Activated T-cell treated with anti-CD3 and anti-CD28 coated beads, Interleukin-2, amount 50 U/mL, for 72 hours (primary cell): ENCODE data around the gene ZBTB33. TPM values are rescaled to one million over a fixed set of nuclear protein-coding genes. Genes with fewer than 3 reads are reported as not detected.

Source experiments
- ATAC-seq, 2 donors: fragments of 150-1000 bp; cut with Tn5 transposase; replicated peaks in 1 of 2; 2 replicates each; pipeline ENCODE4 v1.10.0; 2021; ENCODE audit warnings: moderate library complexity in 2 of 2, mild to moderate bottlenecking in 1 of 2
- DNase-seq, 2 donors: peaks; one replicate each; pipeline ENCODE4 v3.0.0; 2021 to 2022; ENCODE audit warnings: mixed read lengths in 1 of 2
- H3K27ac Mint-ChIP-seq: one replicate; pipeline ENCODE4 v1.8.0; 2022; ENCODE audit warnings: mild to moderate bottlenecking, moderate library complexity, mixed read lengths
- H3K27me3 Mint-ChIP-seq: one replicate; pipeline ENCODE4 v1.8.0; 2022; ENCODE audit warnings: low read depth, mixed read lengths
- H3K36me3 Mint-ChIP-seq, 2 donors: one replicate each; pipeline ENCODE4 v1.8.0; 2022; ENCODE audit warnings: mixed read lengths in 2 of 2, mild to moderate bottlenecking in 1 of 2; ENCODE audit not compliant: insufficient read depth in 2 of 2
- H3K4me1 Mint-ChIP-seq: one replicate; pipeline ENCODE4 v1.8.0; 2022; ENCODE audit warnings: low read depth, mixed read lengths
- H3K4me3 Mint-ChIP-seq, 2 donors: one replicate each; pipeline ENCODE4 v1.8.0; 2022; ENCODE audit warnings: mild to moderate bottlenecking in 2 of 2, mixed read lengths in 2 of 2, moderate library complexity in 2 of 2
- H3K9me3 Mint-ChIP-seq, 2 donors: one replicate each; pipeline ENCODE4 v1.8.0; 2022; ENCODE audit warnings: mixed read lengths in 2 of 2
- total RNA-seq, 2 donors: library from RNA; stranded (reverse); gene quantifications; one replicate each; pipeline ENCODE4 v1.2.3, GENCODE V29; 2022

Gene ZBTB33
- total RNA-seq, 2 donors from 2014 or later: 15.8 to 16.4 TPM

GRCh38 chrX:120301960-120302359 is 51.3 kb downstream of the ZBTB33 start:
- DNase-seq: no peak
- H3K4me1 Mint-ChIP-seq: peaks cover 16% of the 10 kb centered on the region
- H3K4me3 Mint-ChIP-seq: peak overlapping the region in 1 of 2 donors; percentile 77
- no peaks in the 10 kb centered on the region for H3K9me3 Mint-ChIP-seq
- ATAC-seq: no peak
- no peaks in the 10 kb centered on the region for H3K36me3 Mint-ChIP-seq
- H3K27me3 Mint-ChIP-seq: peaks cover 34% of the 10 kb centered on the region
- H3K27ac Mint-ChIP-seq: no peak overlapping the region

DNA sequence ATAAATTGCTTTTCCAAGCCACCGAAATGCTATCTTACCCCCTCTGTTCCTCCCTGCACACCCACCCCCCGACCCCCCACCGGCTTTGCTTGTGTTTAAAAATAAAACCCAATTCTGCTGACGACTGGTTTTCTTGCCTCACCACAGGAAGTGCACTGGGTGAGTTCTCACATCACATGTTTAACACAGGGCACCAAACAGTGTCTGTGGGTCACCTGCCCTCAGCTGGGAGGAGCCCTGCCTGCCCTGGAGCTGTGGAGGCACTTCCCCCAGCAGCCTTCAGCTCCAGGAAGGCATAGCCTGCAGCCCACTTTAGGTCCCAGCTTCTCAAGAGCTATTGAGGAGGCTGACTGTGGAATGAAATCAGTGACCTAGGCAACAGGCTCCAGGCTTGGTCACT is 51.8 kb downstream of the ZBTB33 start:
- no peaks in the 10 kb centered on the region for H3K36me3 Mint-ChIP-seq
- H3K27me3 Mint-ChIP-seq: peaks cover 36% of the 10 kb centered on the region
- peak; percentile 45 to 98 for ATAC-seq
- no peaks in the 10 kb centered on the region for H3K9me3 Mint-ChIP-seq
- H3K27ac Mint-ChIP-seq: no peak overlapping the region
- DNase-seq: peak; percentile 3 to 46
- H3K4me3 Mint-ChIP-seq: peak overlapping the region in 1 of 2 donors; percentile 77
- peaks cover 17% of the 10 kb centered on the region for H3K4me1 Mint-ChIP-seq

- peaks cover 18% of the 10 kb centered on the region for H3K4me1 Mint-ChIP-seq
- no peak overlapping the region for H3K4me3 Mint-ChIP-seq
- no peak overlapping the region for H3K27ac Mint-ChIP-seq
- no peaks in the 10 kb centered on the region for H3K36me3 Mint-ChIP-seq
- DNase-seq: no peak
- no peaks in the 10 kb centered on the region for H3K9me3 Mint-ChIP-seq
- ATAC-seq: no peak
- peaks cover 51% of the 10 kb centered on the region for H3K27me3 Mint-ChIP-seq
Measured at GRCh38 chrX:120304256-120304655, 53.6 kb downstream of the ZBTB33 start.

DNA sequence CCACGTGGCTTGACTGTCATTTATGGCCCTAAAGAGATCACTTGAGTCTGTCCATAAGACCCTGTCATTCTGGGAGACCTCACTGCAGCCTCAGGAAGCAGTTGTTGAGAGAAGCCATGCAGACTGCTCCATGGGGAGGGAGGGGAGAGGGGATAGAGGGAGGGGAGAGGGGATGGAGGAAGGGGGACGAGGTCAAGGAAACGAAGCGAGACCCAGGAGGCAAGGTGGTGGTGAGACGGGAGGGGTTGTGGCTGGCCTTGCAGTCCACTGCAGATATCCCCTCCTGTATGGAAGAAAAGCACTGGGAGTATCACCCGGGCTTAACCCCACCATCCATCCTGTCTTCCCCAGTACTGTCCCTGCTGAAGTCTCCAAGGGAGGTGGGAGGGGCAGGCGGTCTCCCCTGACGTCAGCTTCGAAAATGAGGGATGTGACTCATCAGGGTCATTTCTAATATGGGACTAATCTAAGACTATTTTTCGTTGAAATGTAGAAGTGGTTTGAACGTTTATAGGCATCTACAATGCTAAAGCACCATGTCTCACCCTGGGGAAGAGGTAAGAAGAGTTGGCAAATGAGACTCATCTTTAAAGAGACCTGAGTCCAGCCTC is 55.0 kb downstream of the ZBTB33 start:
- no peak overlapping the region for H3K27ac Mint-ChIP-seq
- H3K36me3 Mint-ChIP-seq: no peaks in the 10 kb centered on the region
- peaks cover 61% of the 10 kb centered on the region for H3K27me3 Mint-ChIP-seq
- H3K9me3 Mint-ChIP-seq: no peaks in the 10 kb centered on the region
- ATAC-seq (no peak), DNase-seq (no peak)
- H3K4me3 Mint-ChIP-seq: no peak overlapping the region
- H3K4me1 Mint-ChIP-seq: peaks cover 25% of the 10 kb centered on the region

DNA sequence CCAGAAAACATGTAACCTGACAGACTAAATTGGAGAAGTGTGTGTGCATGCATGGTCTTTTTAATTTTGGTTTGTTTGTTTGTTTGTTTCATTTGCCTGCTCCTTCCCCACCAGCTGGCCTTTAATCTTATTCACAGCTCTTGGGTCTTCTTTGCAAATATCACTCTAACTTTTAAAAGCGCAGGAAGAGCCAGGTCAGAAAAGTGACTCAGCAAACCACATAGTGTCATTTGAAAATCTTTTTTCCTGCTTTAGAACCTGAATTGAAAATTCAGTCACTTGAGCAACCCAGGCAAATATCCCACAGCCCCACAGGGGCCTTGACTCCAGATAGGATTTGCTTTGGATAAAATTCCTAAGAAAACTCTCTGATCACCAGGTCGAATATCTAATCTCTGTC is 56.0 kb downstream of the ZBTB33 start:
- Mint-ChIP-seq H3K27ac (no peak overlapping the region), H3K27me3 (peaks cover 61% of the 10 kb centered on the region), H3K36me3 (no peaks in the 10 kb centered on the region), H3K4me1 (peaks cover 25% of the 10 kb centered on the region), H3K4me3 (no peak overlapping the region), H3K9me3 (no peaks in the 10 kb centered on the region)
- no peak for ATAC-seq
- no peak for DNase-seq

Other genes starting within 250 kb of the ZBTB33 start
- not detected for gene RHOXF2B, start 173.1 kb upstream of the ZBTB33 start, total RNA-seq
- gene RHOXF1, start 134.9 kb upstream of the ZBTB33 start, total RNA-seq: 1 to 10 TPM in 1 of 2 donors, under 1 TPM in 1; 0.76 to 1.2 TPM
- gene RHOXF2, start 92.2 kb upstream of the ZBTB33 start, total RNA-seq: not detected
- not detected for gene TMEM255A, start 60.6 kb downstream of the ZBTB33 start, total RNA-seq
- gene ATP1B4, start 111.3 kb downstream of the ZBTB33 start, total RNA-seq: not detected
- 10 to 100 TPM; 31.8 to 34.4 TPM for gene LAMP2, start 218.5 kb downstream of the ZBTB33 start, total RNA-seq